ENCODE data around the gene FETUB. TPM values are rescaled to one million over a fixed set of nuclear protein-coding genes. Genes with fewer than 3 reads are reported as not detected.

The FETUB gene
- total RNA-seq, 1 donor from 2014 or later: not detected

DNA sequence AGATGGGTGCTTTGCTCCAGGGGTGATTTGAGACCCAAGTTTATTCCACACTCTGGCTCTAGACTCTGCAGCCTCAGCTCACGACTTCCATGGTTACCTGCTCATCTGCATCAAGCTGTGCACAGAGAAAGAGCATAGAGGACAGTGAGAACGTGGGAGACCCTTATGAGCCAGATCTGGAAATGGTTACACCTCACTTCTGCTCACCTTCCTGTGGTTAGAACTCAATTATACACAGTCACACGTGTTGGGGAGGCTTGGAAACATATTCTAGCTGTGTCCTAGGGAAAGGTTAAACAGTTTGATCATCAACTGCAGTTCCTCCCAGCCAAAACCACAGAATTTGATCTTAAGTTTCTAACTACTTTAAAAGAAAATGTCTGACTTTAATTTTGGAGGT lies 1.8 kb downstream of the FETUB start:
- ATAC-seq (no peak), DNase-seq (no peak)
- Histone ChIP-seq H3K27ac (no peak overlapping the region), H3K4me1 (peaks cover 3% of the 10 kb centered on the region), H3K27me3 (peaks cover 42% of the 10 kb centered on the region), H3K36me3 (no peaks in the 10 kb centered on the region), H3K4me3 (no peak overlapping the region), H3K9me3 (no peaks in the 10 kb centered on the region)
- TF ChIP-seq, protein P1, sequence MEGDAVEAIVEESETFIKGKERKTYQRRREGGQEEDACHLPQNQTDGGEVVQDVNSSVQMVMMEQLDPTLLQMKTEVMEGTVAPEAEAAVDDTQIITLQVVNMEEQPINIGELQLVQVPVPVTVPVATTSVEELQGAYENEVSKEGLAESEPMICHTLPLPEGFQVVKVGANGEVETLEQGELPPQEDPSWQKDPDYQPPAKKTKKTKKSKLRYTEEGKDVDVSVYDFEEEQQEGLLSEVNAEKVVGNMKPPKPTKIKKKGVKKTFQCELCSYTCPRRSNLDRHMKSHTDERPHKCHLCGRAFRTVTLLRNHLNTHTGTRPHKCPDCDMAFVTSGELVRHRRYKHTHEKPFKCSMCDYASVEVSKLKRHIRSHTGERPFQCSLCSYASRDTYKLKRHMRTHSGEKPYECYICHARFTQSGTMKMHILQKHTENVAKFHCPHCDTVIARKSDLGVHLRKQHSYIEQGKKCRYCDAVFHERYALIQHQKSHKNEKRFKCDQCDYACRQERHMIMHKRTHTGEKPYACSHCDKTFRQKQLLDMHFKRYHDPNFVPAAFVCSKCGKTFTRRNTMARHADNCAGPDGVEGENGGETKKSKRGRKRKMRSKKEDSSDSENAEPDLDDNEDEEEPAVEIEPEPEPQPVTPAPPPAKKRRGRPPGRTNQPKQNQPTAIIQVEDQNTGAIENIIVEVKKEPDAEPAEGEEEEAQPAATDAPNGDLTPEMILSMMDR (IDR thresholded peaks at IDR 0.05): no peak
- intact Hi-C loops (cut with DNase I): no loop called here

- DNase-seq: no peak
- Histone ChIP-seq H3K4me3 (no peak overlapping the region), H3K27me3 (peaks cover 40% of the 10 kb centered on the region), H3K36me3 (no peaks in the 10 kb centered on the region), H3K9me3 (no peaks in the 10 kb centered on the region), H3K4me1 (peaks cover 3% of the 10 kb centered on the region), H3K27ac (no peak overlapping the region)
- intact Hi-C loops (cut with DNase I): no loop called here
- TF ChIP-seq, protein P1 (IDR thresholded peaks at IDR 0.05): no peak
- ATAC-seq: no peak
Observed at GRCh38 chr3:186643493-186643892, 3.3 kb downstream of the FETUB start.

GRCh38 chr3:186644683-186645082 lies 4.5 kb downstream of the FETUB start:
- ATAC-seq: peak; percentile 86

DNA sequence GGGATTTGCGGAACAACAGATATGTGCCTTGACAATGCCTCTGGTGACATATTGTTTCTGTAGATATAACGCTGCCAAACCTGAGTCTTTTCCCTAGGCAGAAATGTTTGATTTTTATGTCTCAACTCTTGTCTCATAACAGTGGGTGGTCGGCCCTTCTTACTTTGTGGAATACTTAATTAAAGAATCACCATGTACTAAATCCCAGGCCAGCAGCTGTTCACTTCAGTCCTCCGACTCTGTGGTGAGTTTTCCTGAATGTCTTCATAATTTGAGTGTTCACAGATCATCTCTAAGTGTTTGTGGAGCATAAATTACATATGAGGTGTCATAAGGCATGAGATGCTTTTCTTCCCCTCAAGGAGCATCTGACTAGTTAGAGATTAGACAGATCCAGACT lies 5.9 kb downstream of the FETUB start:
- Histone ChIP-seq H3K27me3 (peaks cover 26% of the 10 kb centered on the region), H3K4me1 (no peaks in the 10 kb centered on the region), H3K9me3 (no peaks in the 10 kb centered on the region), H3K27ac (no peak overlapping the region), H3K36me3 (no peaks in the 10 kb centered on the region), H3K4me3 (no peak overlapping the region)
- DNase-seq (no peak), ATAC-seq (no peak)
- TF ChIP-seq, protein P1 (IDR thresholded peaks at IDR 0.05): no peak
- intact Hi-C loops (cut with DNase I): no loop called here

More at GRCh38 chr3:186644683-186645082, 4.5 kb downstream of the FETUB start:
- no peaks in the 10 kb centered on the region for H3K9me3 ChIP-seq
- H3K27ac ChIP-seq: no peak overlapping the region
- intact Hi-C loops (cut with DNase I): no loop called here
- H3K27me3 ChIP-seq: peaks cover 33% of the 10 kb centered on the region
- TF ChIP-seq, protein P1 (IDR thresholded peaks at IDR 0.05): no peak
- H3K4me3 ChIP-seq: no peak overlapping the region
- no peak for DNase-seq
- H3K36me3 ChIP-seq: no peaks in the 10 kb centered on the region
- H3K4me1 ChIP-seq: peaks cover 3% of the 10 kb centered on the region

GRCh38 chr3:186646841-186647240 lies 6.6 kb downstream of the FETUB start:
- intact Hi-C loops (cut with DNase I): no loop called here
- no peak overlapping the region for H3K4me3 ChIP-seq
- ATAC-seq: no peak

More at GRCh38 chr3:186646841-186647240, 6.6 kb downstream of the FETUB start:
- Histone ChIP-seq H3K27me3 (peaks cover 19% of the 10 kb centered on the region), H3K27ac (no peak overlapping the region), H3K4me1 (no peaks in the 10 kb centered on the region), H3K9me3 (no peaks in the 10 kb centered on the region), H3K36me3 (no peaks in the 10 kb centered on the region)
- TF ChIP-seq, protein P1 (IDR thresholded peaks at IDR 0.05): no peak
- no peak for DNase-seq

Data from upper lobe of right lung (tissue), 1 donor.